Calu3 (cell line): ENCODE data around the gene SPEM1. TPM values are rescaled to one million over a fixed set of nuclear protein-coding genes. Genes with fewer than 3 reads are reported as not detected.

Experiments used
- BruUV-seq: library from RNA; stranded (reverse); fragments of 400-500 nt; replicated peaks from 2 replicates; lab custom pipeline; 2021; lab: Mats Ljungman, UMichigan
- CTCF ChIA-PET: fragments of 300-600 bp; sonication (Branson Sonifier 250); formaldehyde crosslinking; loops from one replicate; lab custom pipeline; 2022; ENCODE audit warnings: antibody characterized with exemption; lab: Charles Lee
- DNase-seq: peaks from one replicate; pipeline ENCODE4 v3.0.0; 2022
- H3K27ac Mint-ChIP-seq: one replicate; pipeline ENCODE4 v1.8.0; 2022; ENCODE audit warnings: mixed read lengths; ENCODE audit not compliant: unreplicated experiment
- H3K27me3 Mint-ChIP-seq: one replicate; pipeline ENCODE4 v1.8.0; 2022; ENCODE audit warnings: mixed read lengths; ENCODE audit not compliant: unreplicated experiment
- H3K36me3 Mint-ChIP-seq: one replicate; pipeline ENCODE4 v1.8.0; 2022; ENCODE audit warnings: mild to moderate bottlenecking, moderate library complexity, mixed read lengths; ENCODE audit not compliant: insufficient read depth, unreplicated experiment
- H3K4me1 Mint-ChIP-seq: one replicate; pipeline ENCODE4 v1.8.0; 2022; ENCODE audit warnings: mild to moderate bottlenecking, low read depth, mixed read lengths; ENCODE audit not compliant: unreplicated experiment
- H3K4me3 Mint-ChIP-seq: one replicate; pipeline ENCODE4 v1.8.0; 2022; ENCODE audit warnings: mild to moderate bottlenecking, low read depth, moderate library complexity, mixed read lengths; ENCODE audit not compliant: unreplicated experiment
- H3K9me3 Mint-ChIP-seq: one replicate; pipeline ENCODE4 v1.8.0; 2022; ENCODE audit warnings: low read depth, mixed read lengths; ENCODE audit not compliant: unreplicated experiment
- intact Hi-C: fragments of 100-400 bp; cut with micrococcal nuclease; formaldehyde crosslinking; loops from one replicate; pipeline ENCODE4 v1.10.0; 2022; ENCODE audit not compliant: unreplicated experiment
- total RNA-seq: library from RNA; stranded (reverse); gene quantifications from 2 replicates; pipeline ENCODE4 v1.2.3, GENCODE V29; 2022
- TF ChIP-seq, protein P1 (sequence below): fragments of 200-600 bp; IDR thresholded peaks from one replicate; pipeline ENCODE4 v1.8.0; 2022; ENCODE audit warnings: antibody characterized with exemption; ENCODE audit not compliant: unreplicated experiment

The SPEM1 gene
- total RNA-seq, 1 experiment from 2014 or later = not detected

- CTCF ChIA-PET = interaction anchor here (0.6 kb wide), 1 partner anchor 22 kb away, joined by 7 read pairs; no protein-coding TSS in a partner anchor
- BruUV-seq = no TSS peak
- Mint-ChIP-seq H3K4me3 (no peak overlapping the region), H3K4me1 (no peaks in the 10 kb centered on the region), H3K9me3 (no peaks in the 10 kb centered on the region), H3K27ac (no peak overlapping the region), H3K27me3 (no peaks in the 10 kb centered on the region), H3K36me3 (peaks cover 19% of the 10 kb centered on the region)
- intact Hi-C loops = no loop called here
- TF ChIP-seq, protein P1, sequence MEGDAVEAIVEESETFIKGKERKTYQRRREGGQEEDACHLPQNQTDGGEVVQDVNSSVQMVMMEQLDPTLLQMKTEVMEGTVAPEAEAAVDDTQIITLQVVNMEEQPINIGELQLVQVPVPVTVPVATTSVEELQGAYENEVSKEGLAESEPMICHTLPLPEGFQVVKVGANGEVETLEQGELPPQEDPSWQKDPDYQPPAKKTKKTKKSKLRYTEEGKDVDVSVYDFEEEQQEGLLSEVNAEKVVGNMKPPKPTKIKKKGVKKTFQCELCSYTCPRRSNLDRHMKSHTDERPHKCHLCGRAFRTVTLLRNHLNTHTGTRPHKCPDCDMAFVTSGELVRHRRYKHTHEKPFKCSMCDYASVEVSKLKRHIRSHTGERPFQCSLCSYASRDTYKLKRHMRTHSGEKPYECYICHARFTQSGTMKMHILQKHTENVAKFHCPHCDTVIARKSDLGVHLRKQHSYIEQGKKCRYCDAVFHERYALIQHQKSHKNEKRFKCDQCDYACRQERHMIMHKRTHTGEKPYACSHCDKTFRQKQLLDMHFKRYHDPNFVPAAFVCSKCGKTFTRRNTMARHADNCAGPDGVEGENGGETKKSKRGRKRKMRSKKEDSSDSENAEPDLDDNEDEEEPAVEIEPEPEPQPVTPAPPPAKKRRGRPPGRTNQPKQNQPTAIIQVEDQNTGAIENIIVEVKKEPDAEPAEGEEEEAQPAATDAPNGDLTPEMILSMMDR = no peak
- DNase-seq = no peak
Measured at GRCh38 chr17:7432296-7432695, 12.2 kb downstream of the SPEM1 start.

DNA sequence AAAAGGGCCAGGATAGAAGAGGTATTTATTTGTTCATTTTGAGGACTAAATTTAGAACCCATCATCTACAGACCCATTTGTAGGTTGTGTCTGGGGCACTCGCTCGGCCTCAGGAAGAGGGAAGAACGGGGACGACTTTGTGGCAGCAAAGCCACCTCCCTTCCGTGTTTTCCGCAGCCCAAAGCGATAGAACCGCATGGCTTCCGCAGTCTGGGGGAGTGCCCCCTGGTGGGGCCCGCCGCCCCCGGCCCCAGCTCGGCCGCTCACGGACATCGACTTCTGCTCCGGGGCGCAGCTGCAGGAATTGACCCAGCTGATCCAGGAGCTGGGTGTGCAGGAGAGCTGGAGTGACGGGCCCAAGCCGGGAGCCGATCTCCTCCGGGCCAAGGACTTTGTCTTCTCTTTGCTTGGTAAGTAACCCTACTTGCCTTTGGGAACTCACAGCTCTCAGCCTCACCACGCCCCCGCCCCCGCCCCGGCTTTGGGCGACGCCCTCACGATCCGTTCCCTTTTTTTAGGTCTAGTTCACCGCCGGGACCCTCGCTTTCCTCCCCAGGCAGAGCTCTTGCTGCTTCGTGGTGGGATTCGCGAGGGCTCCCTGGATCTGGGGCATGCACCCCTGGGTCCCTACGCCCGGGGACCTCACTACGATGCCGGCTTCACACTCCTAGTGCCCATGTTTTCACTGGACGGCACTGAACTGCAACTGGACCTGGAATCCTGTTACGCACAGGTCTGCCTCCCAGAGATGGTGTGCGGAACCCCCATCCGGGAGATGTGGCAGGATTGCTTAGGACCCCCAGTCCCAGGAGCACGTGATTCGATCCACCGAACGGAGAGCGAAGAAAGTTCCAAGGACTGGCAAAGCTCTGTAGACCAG, 15.8 kb downstream of the SPEM1 start:
- TSS peak; percentile 81 for BruUV-seq
- peak; percentile 47 for DNase-seq
- Mint-ChIP-seq H3K4me3 (peak overlapping the region; percentile 75), H3K9me3 (no peaks in the 10 kb centered on the region), H3K27me3 (peaks cover 31% of the 10 kb centered on the region), H3K36me3 (peaks cover 38% of the 10 kb centered on the region), H3K4me1 (peaks cover 7% of the 10 kb centered on the region), H3K27ac (peak overlapping the region; percentile 69)
- CTCF ChIA-PET = interaction anchor here (0.6 to 2.9 kb wide), 7 partner anchors 32 to 125 kb away, joined by 3 to 13 read pairs (median 3); partner anchors contain the start of genes SENP3, TMEM256 and ZBTB4
- intact Hi-C loops = loop anchor here (5.0 kb wide), 3 partner anchors 41 to 126 kb away; partner anchors contain the start of genes KCTD11, SENP3 and ZBTB4
- TF ChIP-seq, protein P1 = no peak

DNA sequence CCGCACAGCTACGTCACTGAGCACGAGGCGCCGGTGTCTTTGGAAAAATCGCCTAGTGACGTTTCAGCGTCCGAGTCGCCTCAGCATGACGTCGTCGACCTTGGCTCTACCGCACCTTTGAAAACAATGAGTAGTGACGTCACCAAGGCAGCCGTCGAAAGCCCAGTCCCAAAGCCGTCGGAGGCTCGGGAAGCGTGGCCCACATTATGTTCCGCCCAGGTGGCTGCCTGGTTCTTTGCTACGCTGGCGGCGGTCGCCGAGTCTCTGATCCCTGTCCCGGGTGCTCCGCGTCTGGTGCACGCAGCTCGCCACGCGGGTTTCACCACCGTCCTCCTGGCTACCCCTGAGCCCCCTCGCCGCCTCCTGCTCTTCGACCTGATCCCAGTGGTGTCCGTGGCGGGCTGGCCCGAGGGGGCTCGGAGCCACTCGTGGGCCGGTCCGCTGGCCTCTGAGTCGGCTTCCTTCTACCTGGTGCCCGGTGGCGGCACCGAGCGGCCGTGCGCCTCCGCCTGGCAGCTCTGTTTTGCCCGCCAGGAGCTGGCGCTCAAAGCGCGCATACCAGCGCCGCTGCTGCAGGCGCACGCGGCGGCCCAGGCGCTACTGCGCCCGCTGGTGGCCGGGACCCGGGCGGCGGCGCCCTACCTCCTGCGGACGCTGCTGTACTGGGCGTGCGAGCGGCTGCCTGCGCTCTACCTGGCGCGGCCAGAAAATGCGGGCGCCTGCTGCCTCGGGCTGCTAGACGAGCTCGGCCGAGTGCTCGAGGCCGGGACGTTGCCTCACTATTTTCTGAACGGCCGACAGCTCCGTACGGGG, 16.6 kb downstream of the SPEM1 start:
- H3K27me3 Mint-ChIP-seq = peaks cover 40% of the 10 kb centered on the region
- TF ChIP-seq, protein P1 = peak; percentile 59
- intact Hi-C loops = loop anchor here (5.0 kb wide), 3 partner anchors 41 to 126 kb away; partner anchors contain the start of genes KCTD11, SENP3 and ZBTB4
- DNase-seq = peak; percentile 87
- peaks cover 7% of the 10 kb centered on the region for H3K4me1 Mint-ChIP-seq
- CTCF ChIA-PET = interaction anchor here (0.5 to 2.9 kb wide), 10 partner anchors 33 to 250 kb away, joined by 3 to 13 read pairs (median 3); partner anchors contain the start of genes SENP3, TMEM256, TNFSF13 and TP53
- no TSS peak for BruUV-seq
- H3K27ac Mint-ChIP-seq = peak overlapping the region; percentile 60
- H3K4me3 Mint-ChIP-seq = peak overlapping the region; percentile 75
- peaks cover 38% of the 10 kb centered on the region for H3K36me3 Mint-ChIP-seq
- H3K9me3 Mint-ChIP-seq = no peaks in the 10 kb centered on the region

- BruUV-seq = no TSS peak
- TF ChIP-seq, protein P1 = no peak
- peak overlapping the region; percentile 75 for H3K4me3 Mint-ChIP-seq
- no peaks in the 10 kb centered on the region for H3K9me3 Mint-ChIP-seq
- H3K27me3 Mint-ChIP-seq = peaks cover 46% of the 10 kb centered on the region
- H3K36me3 Mint-ChIP-seq = peaks cover 38% of the 10 kb centered on the region
- no peak overlapping the region for H3K27ac Mint-ChIP-seq
- no peak for DNase-seq
- peaks cover 7% of the 10 kb centered on the region for H3K4me1 Mint-ChIP-seq
- CTCF ChIA-PET = interaction anchor here (1.0 to 2.9 kb wide), 7 partner anchors 34 to 250 kb away, joined by 3 to 13 read pairs (median 3); partner anchors contain the start of genes SENP3, TMEM256, TNFSF13 and TP53
- intact Hi-C loops = loop anchor here (5.0 kb wide), 3 partner anchors 40 to 125 kb away; partner anchors contain the start of genes KCTD11, SENP3 and ZBTB4
Measured at GRCh38 chr17:7437369-7437863, 17.3 kb downstream of the SPEM1 start.
